Ovary (tissue), 3 donors: ENCODE measurements around the gene MASP1.

Experiments used
- EP300 ChIP-seq: sonication (generic); formaldehyde crosslinking; IDR thresholded peaks from one replicate; pipeline ENCODE4 v1.6.1; 2017; ENCODE audit warnings: antibody characterized with exemption
- POLR2A ChIP-seq: fragments of 450-650 bp; IDR thresholded peaks from one replicate; pipeline ENCODE4 v1.6.1; 2017; ENCODE audit warnings: antibody characterized with exemption, mild to moderate bottlenecking, moderate library complexity
- TF ChIP-seq, protein P1 (sequence below), 3 donors: fragments of 450-650 bp in 2 of 3; fragments of 200-600 bp in 1 of 3; IDR thresholded peaks; one replicate each; pipeline versions ENCODE4 v1.5.1 to v1.8.0; 2016 to 2022; ENCODE audit warnings: antibody characterized with exemption in 3 of 3, mild to moderate bottlenecking in 1 of 3
- donor health status: DM: no; HTN: no; CAD: no.

DNA sequence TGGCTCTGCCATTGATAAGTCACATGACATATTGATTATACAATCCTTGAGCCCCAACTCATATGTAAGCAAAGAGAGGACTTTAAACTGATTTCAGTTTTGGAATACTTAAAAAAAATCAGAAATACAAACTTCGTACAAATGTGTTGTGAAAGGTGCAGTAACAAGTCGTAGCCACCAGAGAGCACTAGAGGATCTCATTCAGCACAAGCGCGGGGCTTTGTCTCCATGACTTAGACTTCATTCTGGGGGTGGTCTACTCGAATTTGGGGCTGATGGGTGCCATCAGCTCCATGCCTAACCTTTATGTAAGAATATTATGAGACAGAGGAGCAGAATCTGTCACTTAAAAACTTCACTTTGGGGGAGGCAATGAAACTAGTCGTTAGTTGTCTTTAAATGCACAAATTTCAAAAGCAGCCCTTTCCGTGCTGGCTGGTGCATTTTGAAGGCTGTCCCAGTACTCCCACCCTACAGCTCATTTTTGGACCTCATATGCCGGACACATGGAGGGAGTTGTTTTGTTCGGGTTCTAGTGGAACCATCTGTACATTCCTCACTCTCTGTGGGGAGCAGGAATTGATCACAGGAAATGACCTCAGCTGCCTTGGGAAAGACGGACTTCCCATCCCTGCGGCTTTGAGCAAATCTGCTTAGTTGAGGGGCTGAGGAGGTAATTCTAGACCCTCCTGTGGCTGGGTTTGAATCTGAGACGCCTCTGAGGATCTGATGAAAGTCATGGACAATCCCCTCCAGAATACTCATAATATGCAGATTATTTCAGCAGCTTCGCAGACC is 27.5 kb upstream of the MASP1 start:
- TF ChIP-seq, protein P1, sequence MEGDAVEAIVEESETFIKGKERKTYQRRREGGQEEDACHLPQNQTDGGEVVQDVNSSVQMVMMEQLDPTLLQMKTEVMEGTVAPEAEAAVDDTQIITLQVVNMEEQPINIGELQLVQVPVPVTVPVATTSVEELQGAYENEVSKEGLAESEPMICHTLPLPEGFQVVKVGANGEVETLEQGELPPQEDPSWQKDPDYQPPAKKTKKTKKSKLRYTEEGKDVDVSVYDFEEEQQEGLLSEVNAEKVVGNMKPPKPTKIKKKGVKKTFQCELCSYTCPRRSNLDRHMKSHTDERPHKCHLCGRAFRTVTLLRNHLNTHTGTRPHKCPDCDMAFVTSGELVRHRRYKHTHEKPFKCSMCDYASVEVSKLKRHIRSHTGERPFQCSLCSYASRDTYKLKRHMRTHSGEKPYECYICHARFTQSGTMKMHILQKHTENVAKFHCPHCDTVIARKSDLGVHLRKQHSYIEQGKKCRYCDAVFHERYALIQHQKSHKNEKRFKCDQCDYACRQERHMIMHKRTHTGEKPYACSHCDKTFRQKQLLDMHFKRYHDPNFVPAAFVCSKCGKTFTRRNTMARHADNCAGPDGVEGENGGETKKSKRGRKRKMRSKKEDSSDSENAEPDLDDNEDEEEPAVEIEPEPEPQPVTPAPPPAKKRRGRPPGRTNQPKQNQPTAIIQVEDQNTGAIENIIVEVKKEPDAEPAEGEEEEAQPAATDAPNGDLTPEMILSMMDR (IDR thresholded peaks at IDR 0.05): peak; percentile 72 to 86 (median 73)
- TF ChIP-seq POLR2A: no peak
- TF ChIP-seq EP300: no peak
